Calu3 (cell line): ENCODE data around the gene FXYD4. TPM values are rescaled to one million over a fixed set of nuclear protein-coding genes. Genes with fewer than 3 reads are reported as not detected.

ENCODE experiments used
- BruUV-seq: library from RNA; stranded (reverse); fragments of 400-500 nt; replicated peaks from 2 replicates; lab custom pipeline; 2021; lab: Mats Ljungman, UMichigan
- CTCF ChIA-PET: fragments of 300-600 bp; sonication (Branson Sonifier 250); formaldehyde crosslinking; loops from one replicate; lab custom pipeline; 2022; ENCODE audit warnings: antibody characterized with exemption; lab: Charles Lee
- DNase-seq: peaks from one replicate; pipeline ENCODE4 v3.0.0; 2022
- H3K27ac Mint-ChIP-seq: one replicate; pipeline ENCODE4 v1.8.0; 2022; ENCODE audit warnings: mixed read lengths; ENCODE audit not compliant: unreplicated experiment
- H3K27me3 Mint-ChIP-seq: one replicate; pipeline ENCODE4 v1.8.0; 2022; ENCODE audit warnings: mixed read lengths; ENCODE audit not compliant: unreplicated experiment
- H3K36me3 Mint-ChIP-seq: one replicate; pipeline ENCODE4 v1.8.0; 2022; ENCODE audit warnings: mild to moderate bottlenecking, moderate library complexity, mixed read lengths; ENCODE audit not compliant: insufficient read depth, unreplicated experiment
- H3K4me1 Mint-ChIP-seq: one replicate; pipeline ENCODE4 v1.8.0; 2022; ENCODE audit warnings: mild to moderate bottlenecking, low read depth, mixed read lengths; ENCODE audit not compliant: unreplicated experiment
- H3K4me3 Mint-ChIP-seq: one replicate; pipeline ENCODE4 v1.8.0; 2022; ENCODE audit warnings: mild to moderate bottlenecking, low read depth, moderate library complexity, mixed read lengths; ENCODE audit not compliant: unreplicated experiment
- H3K9me3 Mint-ChIP-seq: one replicate; pipeline ENCODE4 v1.8.0; 2022; ENCODE audit warnings: low read depth, mixed read lengths; ENCODE audit not compliant: unreplicated experiment
- CTCF ChIP-seq: fragments of 200-600 bp; IDR thresholded peaks from one replicate; pipeline ENCODE4 v1.8.0; 2022; ENCODE audit warnings: antibody characterized with exemption; ENCODE audit not compliant: unreplicated experiment
- intact Hi-C: fragments of 100-400 bp; cut with micrococcal nuclease; formaldehyde crosslinking; loops from one replicate; pipeline ENCODE4 v1.10.0; 2022; ENCODE audit not compliant: unreplicated experiment
- total RNA-seq: library from RNA; stranded (reverse); gene quantifications from 2 replicates; pipeline ENCODE4 v1.2.3, GENCODE V29; 2022

The FXYD4 gene
- total RNA-seq, 1 experiment from 2014 or later: not detected

GRCh38 chr10:43395571-43396060, 24.2 kb downstream of the FXYD4 start:
- Mint-ChIP-seq H3K4me3 (peak overlapping the region; percentile 85), H3K27ac (peak overlapping the region; percentile 81), H3K27me3 (no peaks in the 10 kb centered on the region), H3K4me1 (peaks cover 56% of the 10 kb centered on the region), H3K36me3 (peaks cover 96% of the 10 kb centered on the region), H3K9me3 (no peaks in the 10 kb centered on the region)
- TF ChIP-seq CTCF: no peak
- CTCF ChIA-PET: interaction anchor here (1.0 kb wide), 1 partner anchor 8 kb away, joined by 3 read pairs; no protein-coding TSS in a partner anchor
- BruUV-seq: no TSS peak
- peak; percentile 39 for DNase-seq
- intact Hi-C loops: loop anchor here (5.0 kb wide), 1 partner anchor 43 kb away; no protein-coding TSS in a partner anchor

GRCh38 chr10:43396061-43396927, 24.9 kb downstream of the FXYD4 start:
- Mint-ChIP-seq H3K27ac (peak overlapping the region; percentile 81), H3K4me1 (peaks cover 55% of the 10 kb centered on the region), H3K9me3 (no peaks in the 10 kb centered on the region), H3K36me3 (peaks cover 92% of the 10 kb centered on the region), H3K4me3 (peak overlapping the region; percentile 85), H3K27me3 (no peaks in the 10 kb centered on the region)
- no peak for TF ChIP-seq CTCF
- peak; percentile 86 for DNase-seq
- TSS peak; percentile 12 for BruUV-seq
- CTCF ChIA-PET: interaction anchor here (0.6 to 0.9 kb wide), 5 partner anchors 33 to 296 kb away, joined by 3 to 5 read pairs (median 3); no protein-coding TSS in a partner anchor
- intact Hi-C loops: loop anchor here (5.0 kb wide), 1 partner anchor 44 kb away; no protein-coding TSS in a partner anchor

GRCh38 chr10:43396928-43397624, 25.6 kb downstream of the FXYD4 start:
- intact Hi-C loops: loop anchor here (5.0 kb wide), 1 partner anchor 45 kb away; no protein-coding TSS in a partner anchor
- DNase-seq: peak; percentile 94
- peaks cover 92% of the 10 kb centered on the region for H3K36me3 Mint-ChIP-seq
- no peaks in the 10 kb centered on the region for H3K9me3 Mint-ChIP-seq
- no TSS peak for BruUV-seq
- no peaks in the 10 kb centered on the region for H3K27me3 Mint-ChIP-seq
- TF ChIP-seq CTCF: no peak
- peaks cover 55% of the 10 kb centered on the region for H3K4me1 Mint-ChIP-seq
- H3K27ac Mint-ChIP-seq: peak overlapping the region; percentile 81
- H3K4me3 Mint-ChIP-seq: peak overlapping the region; percentile 85
- CTCF ChIA-PET: interaction anchor here (0.6 to 0.9 kb wide), 6 partner anchors 34 to 296 kb away, joined by 3 to 5 read pairs (median 4); no protein-coding TSS in a partner anchor

GRCh38 chr10:43398939-43399319, 27.5 kb downstream of the FXYD4 start:
- H3K27me3 Mint-ChIP-seq: no peaks in the 10 kb centered on the region

More at GRCh38 chr10:43398939-43399319, 27.5 kb downstream of the FXYD4 start:
- no peak for DNase-seq
- intact Hi-C loops: loop anchor here (5.0 kb wide), 1 partner anchor 47 kb away; no protein-coding TSS in a partner anchor
- Mint-ChIP-seq H3K4me3 (peak overlapping the region; percentile 85), H3K27ac (no peak overlapping the region), H3K4me1 (peaks cover 55% of the 10 kb centered on the region), H3K36me3 (peaks cover 92% of the 10 kb centered on the region), H3K9me3 (no peaks in the 10 kb centered on the region)
- CTCF ChIA-PET: no interaction called here
- no TSS peak for BruUV-seq
- TF ChIP-seq CTCF: no peak
